SK-N-SH treated with all-trans-retinoic acid at 6 μM for 48 hours (cell line): ENCODE results near the gene CADM2.

Experiments used
- ATAC-seq: fragments of 200-7000 bp; cut with Tn5 transposase; 3 replicates; pipeline ENCODE4 v1.9.1; 2020; ENCODE audit warnings: mild to moderate bottlenecking, moderate library complexity
- ARNTL ChIP-seq: fragments of 450-650 bp; formaldehyde crosslinking; IDR thresholded peaks from 2 replicates; pipeline ENCODE4 v1.5.0; 2020; ENCODE audit warnings: low read depth, mild to moderate bottlenecking, moderate library complexity, borderline replicate concordance
- BACH2 ChIP-seq: fragments of 250-450 bp; sonication (Bioruptor Pico); IDR thresholded peaks from 2 replicates; pipeline ENCODE4 v1.9.0; 2021; ENCODE audit warnings: mild to moderate bottlenecking, borderline replicate concordance
- CREB5 ChIP-seq: fragments of 250-450 bp; sonication (Bioruptor Pico); IDR thresholded peaks from 2 replicates; pipeline ENCODE4 v1.5.1; 2020; ENCODE audit warnings: low read depth, mild to moderate bottlenecking, moderate library complexity
- CSDC2 ChIP-seq: fragments of 250-450 bp; sonication (Bioruptor Pico); IDR thresholded peaks from 2 replicates; pipeline ENCODE4 v1.5.0; 2020; ENCODE audit warnings: mild to moderate bottlenecking, moderate library complexity
- CSRNP3 ChIP-seq: fragments of 250-450 bp; sonication (Bioruptor Pico); IDR thresholded peaks from 2 replicates; pipeline ENCODE4 v1.5.1; 2021; ENCODE audit warnings: mild to moderate bottlenecking, moderate library complexity
- ESRRG ChIP-seq: fragments of 250-450 bp; sonication (Bioruptor Pico); IDR thresholded peaks from 2 replicates; pipeline ENCODE4 v1.6.1; 2021; ENCODE audit warnings: mild to moderate bottlenecking
- GLIS3 ChIP-seq: fragments of 250-450 bp; sonication (Bioruptor Pico); IDR thresholded peaks from 2 replicates; pipeline ENCODE4 v1.5.0; 2020; ENCODE audit warnings: mild to moderate bottlenecking, moderate library complexity
- ISL1 ChIP-seq: fragments of 250-450 bp; sonication (Bioruptor Pico); IDR thresholded peaks from 2 replicates; pipeline ENCODE4 v2.1.2; 2022; ENCODE audit warnings: mild to moderate bottlenecking, moderate library complexity
- PPARA ChIP-seq: fragments of 250-450 bp; sonication (Bioruptor Pico); IDR thresholded peaks from 2 replicates; pipeline ENCODE4 v1.5.0; 2020; ENCODE audit warnings: mild to moderate bottlenecking, borderline replicate concordance
- RARB ChIP-seq: fragments of 250-450 bp; sonication (Bioruptor Pico); IDR thresholded peaks from 2 replicates; pipeline ENCODE4 v1.8.0; 2021; ENCODE audit warnings: mild to moderate bottlenecking, moderate library complexity
- SNAI2 ChIP-seq: fragments of 250-450 bp; sonication (Bioruptor Pico); IDR thresholded peaks from 2 replicates; pipeline ENCODE4 v1.5.0; 2020; ENCODE audit warnings: mild to moderate bottlenecking, moderate library complexity
- TCF4 ChIP-seq: fragments of 250-450 bp; sonication (Bioruptor Pico); IDR thresholded peaks from 2 replicates; pipeline ENCODE4 v1.8.0; 2021; ENCODE audit warnings: mild to moderate bottlenecking, moderate library complexity, borderline replicate concordance
- TOX ChIP-seq: fragments of 250-450 bp; sonication (Bioruptor Pico); IDR thresholded peaks from 2 replicates; pipeline ENCODE4 v1.8.0; 2021; ENCODE audit warnings: mild to moderate bottlenecking, moderate library complexity, borderline replicate concordance
- ZC3H10 ChIP-seq: fragments of 250-450 bp; sonication (Bioruptor Pico); IDR thresholded peaks from 2 replicates; pipeline ENCODE4 v1.5.1; 2021; ENCODE audit warnings: mild to moderate bottlenecking, moderate library complexity
- ZFP3 ChIP-seq: fragments of 250-450 bp; sonication (Bioruptor Pico); IDR thresholded peaks from 2 replicates; pipeline ENCODE4 v1.5.0; 2020; ENCODE audit warnings: mild to moderate bottlenecking, moderate library complexity
- ZFP30 ChIP-seq: fragments of 450-650 bp; formaldehyde crosslinking; IDR thresholded peaks from 2 replicates; pipeline ENCODE4 v1.5.0; 2022; ENCODE audit warnings: mild to moderate bottlenecking, moderate library complexity
- ZNF565 ChIP-seq: fragments of 450-650 bp; formaldehyde crosslinking; conservative IDR thresholded peaks from 2 replicates; pipeline ENCODE4 v1.5.0; 2020; ENCODE audit warnings: low read depth, mild to moderate bottlenecking, moderate library complexity
- ZNF70 ChIP-seq: fragments of 450-650 bp; formaldehyde crosslinking; IDR thresholded peaks from 2 replicates; pipeline ENCODE4 v1.5.0; 2020; ENCODE audit warnings: mild to moderate bottlenecking, moderate library complexity
- TF ChIP-seq, protein P1 (sequence below): fragments of 250-450 bp; sonication (Bioruptor Pico); IDR thresholded peaks from 2 replicates; pipeline ENCODE4 v1.8.0; 2020; ENCODE audit warnings: mild to moderate bottlenecking, moderate library complexity, borderline replicate concordance
- TF ChIP-seq, protein P2 (sequence below): fragments of 250-450 bp; sonication (Bioruptor Pico); IDR thresholded peaks from 2 replicates; pipeline ENCODE4 v1.8.0; 2021; ENCODE audit warnings: low read depth, mild to moderate bottlenecking, moderate library complexity, borderline replicate concordance

CADM2 gene

GRCh38 chr3:84963137-84963536 is 4.3 kb downstream of the CADM2 start:
- no peak for ATAC-seq
- TF ChIP-seq ZNF70 (CRISPR knock-in tag), result no peak
- TF ChIP-seq CSRNP3, result no peak
- TF ChIP-seq GLIS3, result no peak
- no peak for TF ChIP-seq ZC3H10
- TF ChIP-seq ZFP3 (CRISPR knock-in tag), result no peak
- TF ChIP-seq ZFP30 (CRISPR knock-in tag), result no peak
- TF ChIP-seq RARB (CRISPR knock-in tag), result no peak
- TF ChIP-seq BACH2 (CRISPR knock-in tag), result no peak
- no peak for TF ChIP-seq SNAI2 (CRISPR knock-in tag)
- TF ChIP-seq, protein P1, sequence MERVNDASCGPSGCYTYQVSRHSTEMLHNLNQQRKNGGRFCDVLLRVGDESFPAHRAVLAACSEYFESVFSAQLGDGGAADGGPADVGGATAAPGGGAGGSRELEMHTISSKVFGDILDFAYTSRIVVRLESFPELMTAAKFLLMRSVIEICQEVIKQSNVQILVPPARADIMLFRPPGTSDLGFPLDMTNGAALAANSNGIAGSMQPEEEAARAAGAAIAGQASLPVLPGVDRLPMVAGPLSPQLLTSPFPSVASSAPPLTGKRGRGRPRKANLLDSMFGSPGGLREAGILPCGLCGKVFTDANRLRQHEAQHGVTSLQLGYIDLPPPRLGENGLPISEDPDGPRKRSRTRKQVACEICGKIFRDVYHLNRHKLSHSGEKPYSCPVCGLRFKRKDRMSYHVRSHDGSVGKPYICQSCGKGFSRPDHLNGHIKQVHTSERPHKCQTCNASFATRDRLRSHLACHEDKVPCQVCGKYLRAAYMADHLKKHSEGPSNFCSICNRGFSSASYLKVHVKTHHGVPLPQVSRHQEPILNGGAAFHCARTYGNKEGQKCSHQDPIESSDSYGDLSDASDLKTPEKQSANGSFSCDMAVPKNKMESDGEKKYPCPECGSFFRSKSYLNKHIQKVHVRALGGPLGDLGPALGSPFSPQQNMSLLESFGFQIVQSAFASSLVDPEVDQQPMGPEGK (CRISPR knock-in tag), result no peak
- TF ChIP-seq PPARA (CRISPR knock-in tag), result no peak
- no peak for TF ChIP-seq ARNTL (CRISPR knock-in tag)
- no peak for TF ChIP-seq CREB5 (CRISPR knock-in tag)
- TF ChIP-seq CSDC2, result no peak
- TF ChIP-seq, protein P2, sequence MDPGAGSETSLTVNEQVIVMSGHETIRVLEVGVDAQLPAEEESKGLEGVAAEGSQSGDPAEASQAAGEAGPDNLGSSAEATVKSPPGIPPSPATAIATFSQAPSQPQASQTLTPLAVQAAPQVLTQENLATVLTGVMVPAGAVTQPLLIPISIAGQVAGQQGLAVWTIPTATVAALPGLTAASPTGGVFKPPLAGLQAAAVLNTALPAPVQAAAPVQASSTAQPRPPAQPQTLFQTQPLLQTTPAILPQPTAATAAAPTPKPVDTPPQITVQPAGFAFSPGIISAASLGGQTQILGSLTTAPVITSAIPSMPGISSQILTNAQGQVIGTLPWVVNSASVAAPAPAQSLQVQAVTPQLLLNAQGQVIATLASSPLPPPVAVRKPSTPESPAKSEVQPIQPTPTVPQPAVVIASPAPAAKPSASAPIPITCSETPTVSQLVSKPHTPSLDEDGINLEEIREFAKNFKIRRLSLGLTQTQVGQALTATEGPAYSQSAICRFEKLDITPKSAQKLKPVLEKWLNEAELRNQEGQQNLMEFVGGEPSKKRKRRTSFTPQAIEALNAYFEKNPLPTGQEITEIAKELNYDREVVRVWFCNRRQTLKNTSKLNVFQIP (CRISPR knock-in tag), result no peak
- TF ChIP-seq ESRRG (CRISPR knock-in tag), result no peak
- TF ChIP-seq ISL1 (CRISPR knock-in tag), result no peak

- peak; percentile 74 for ATAC-seq
- TF ChIP-seq TCF4 (CRISPR knock-in tag) (no peak), ZFP30 (CRISPR knock-in tag) (no peak)
- TF ChIP-seq, all 23 proteins: peak for 0
These were observed 6.4 kb downstream of the CADM2 start for GRCh38 chr3:84965141-84965540.

- TF ChIP-seq CSRNP3 (no peak), ZNF70 (CRISPR knock-in tag) (no peak), ZNF565 (CRISPR knock-in tag) (no peak), ZFP3 (CRISPR knock-in tag) (no peak), ARNTL (CRISPR knock-in tag) (no peak), TOX (CRISPR knock-in tag) (no peak), ISL1 (CRISPR knock-in tag) (no peak), RARB (CRISPR knock-in tag) (no peak), GLIS3 (no peak), CREB5 (CRISPR knock-in tag) (no peak)
- no peak for ATAC-seq
These were observed 9.2 kb downstream of the CADM2 start for GRCh38 chr3:84967767-84968581.
